HG03520 (cell line): ENCODE results near the gene MAPK6.

Experiments
- ATAC-seq: cut with Tn5 transposase; IDR thresholded peaks from one replicate; pipeline ENCODE4 v1.9.1; 2021; ENCODE audit warnings: mild to moderate bottlenecking, moderate library complexity; ENCODE audit not compliant: unreplicated experiment

Gene MAPK6

DNA sequence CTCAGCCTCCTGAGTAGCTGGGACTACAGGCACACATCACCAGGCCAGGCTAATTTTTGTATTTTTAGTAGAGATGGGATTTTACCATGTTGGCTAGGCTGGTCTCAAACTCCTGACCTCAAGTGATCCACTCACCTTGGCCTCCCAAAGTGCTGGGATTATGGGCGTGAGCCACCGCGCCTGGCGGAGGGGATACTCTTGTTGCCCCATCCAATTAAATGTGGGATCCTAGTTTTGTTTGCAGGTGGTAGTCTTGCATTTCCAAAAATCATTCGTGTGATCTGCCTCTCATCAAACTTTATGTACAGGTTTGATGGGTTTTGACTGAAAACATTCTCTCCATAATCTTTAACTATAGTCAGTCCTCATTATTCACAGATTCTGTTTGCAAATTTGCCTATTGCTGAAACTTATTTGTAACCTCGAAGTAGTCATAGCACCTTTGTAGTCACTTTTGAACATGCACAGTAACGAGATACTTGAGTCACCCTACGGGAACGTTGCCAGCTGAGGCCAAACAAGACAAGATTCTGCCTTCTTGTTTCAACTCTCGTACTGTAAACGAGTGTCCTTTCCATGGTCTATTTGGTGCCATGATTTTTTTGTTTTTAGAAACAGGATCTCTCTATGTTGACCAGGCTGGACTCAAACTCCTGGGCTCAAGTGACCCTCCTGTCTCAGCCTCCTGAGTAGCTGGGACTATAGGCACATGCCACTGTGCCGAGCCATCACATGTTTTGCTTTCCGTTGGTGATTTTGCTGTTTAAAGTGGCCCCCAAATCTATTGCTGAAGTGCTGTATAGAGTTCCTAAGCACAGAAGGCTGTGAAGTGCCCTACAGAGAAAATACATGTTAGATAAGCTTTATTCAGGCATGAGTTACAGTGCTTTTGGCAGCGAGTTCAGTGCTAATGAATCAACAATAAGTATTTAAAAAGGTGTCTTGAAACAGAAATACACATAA lies 8.1 kb upstream of the MAPK6 start:
- ATAC-seq: no peak

GRCh38 chr15:52011711-52012144 lies 7.3 kb upstream of the MAPK6 start:
- ATAC-seq: no peak

DNA sequence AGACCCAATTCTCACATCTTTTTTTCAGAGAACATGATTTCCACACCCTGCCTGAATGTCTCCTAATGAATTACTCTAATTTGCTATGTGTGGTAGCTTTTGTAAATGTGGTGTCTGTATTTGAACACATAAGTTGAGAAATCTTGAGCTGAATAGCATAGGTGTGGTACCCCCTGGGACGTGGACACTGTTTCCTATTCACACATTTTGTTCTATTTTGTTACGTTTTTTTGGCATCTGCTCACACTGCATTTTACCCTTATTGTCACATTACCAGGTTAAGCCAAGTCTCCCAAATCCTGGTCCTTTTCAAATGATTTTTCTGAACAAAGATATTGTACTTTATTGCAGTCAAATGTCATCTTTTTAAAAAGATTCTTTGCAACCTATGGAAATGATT lies 6.8 kb upstream of the MAPK6 start:
- ATAC-seq: no peak

DNA sequence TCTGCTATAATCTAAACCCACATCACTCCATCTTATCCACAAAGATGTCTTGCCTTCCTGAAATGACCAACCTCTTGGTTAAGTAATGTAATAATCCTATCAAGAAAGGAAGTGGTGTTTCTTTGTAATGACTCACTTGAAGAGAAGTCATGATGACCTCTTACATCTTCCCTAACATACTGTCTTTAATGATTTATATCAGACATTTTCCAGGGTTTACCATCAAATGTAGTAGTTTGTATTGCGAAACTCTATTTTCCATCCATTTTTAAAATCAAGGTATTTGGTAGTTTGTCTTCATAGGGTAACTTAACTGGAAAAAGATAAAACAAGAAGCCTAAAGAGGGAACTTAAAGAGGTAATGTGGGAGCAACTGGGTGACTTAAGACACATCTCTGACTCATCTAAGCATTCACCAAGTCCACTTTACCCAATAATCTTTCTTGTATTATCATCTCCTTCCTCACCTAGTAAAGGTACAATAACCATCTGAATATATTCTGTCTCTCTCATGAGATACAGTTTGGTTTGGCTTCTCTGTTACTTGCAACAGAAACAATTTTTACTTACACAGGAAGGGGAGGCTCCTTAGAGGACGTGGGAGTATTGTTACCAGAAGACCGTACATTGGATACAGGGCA lies 5.7 kb upstream of the MAPK6 start:
- ATAC-seq: no peak

DNA sequence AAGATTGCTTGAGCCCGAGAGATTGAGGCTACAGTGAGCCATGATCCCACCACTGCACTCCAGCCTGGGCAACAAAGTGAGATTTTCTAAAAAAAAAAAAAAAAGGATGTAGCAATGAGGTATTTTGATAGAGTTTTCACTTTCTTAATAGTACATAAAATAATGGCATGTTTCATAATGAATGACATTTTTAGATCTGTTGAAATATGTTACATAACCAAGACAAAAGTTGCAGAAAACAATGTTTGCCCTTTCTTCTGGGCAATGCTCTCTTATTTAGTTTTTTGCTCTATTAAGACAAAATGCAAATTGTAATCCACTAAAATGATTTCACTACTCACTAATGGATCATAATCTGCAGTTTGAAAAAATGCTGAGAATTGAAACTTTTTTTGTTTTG lies 4.4 kb upstream of the MAPK6 start:
- no peak for ATAC-seq

DNA sequence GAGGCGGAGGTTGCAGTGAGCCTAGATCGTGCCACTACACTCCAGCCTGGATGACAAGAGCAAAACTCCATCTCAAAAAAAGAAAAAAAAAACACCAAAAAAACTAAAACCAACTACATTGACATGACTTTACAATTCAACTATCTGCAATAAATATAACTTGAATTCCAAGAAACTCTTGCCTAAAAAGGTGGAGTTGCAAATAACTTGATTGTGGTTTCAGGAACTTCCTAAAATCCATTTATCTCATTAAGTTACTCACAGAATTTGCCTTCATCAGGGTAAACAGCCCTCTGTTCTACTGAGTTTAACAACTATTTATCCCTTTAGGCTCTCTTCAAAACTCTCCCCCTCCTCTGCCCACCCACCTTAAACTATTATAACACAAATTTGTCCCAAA lies 2.7 kb upstream of the MAPK6 start:
- no peak for ATAC-seq

DNA sequence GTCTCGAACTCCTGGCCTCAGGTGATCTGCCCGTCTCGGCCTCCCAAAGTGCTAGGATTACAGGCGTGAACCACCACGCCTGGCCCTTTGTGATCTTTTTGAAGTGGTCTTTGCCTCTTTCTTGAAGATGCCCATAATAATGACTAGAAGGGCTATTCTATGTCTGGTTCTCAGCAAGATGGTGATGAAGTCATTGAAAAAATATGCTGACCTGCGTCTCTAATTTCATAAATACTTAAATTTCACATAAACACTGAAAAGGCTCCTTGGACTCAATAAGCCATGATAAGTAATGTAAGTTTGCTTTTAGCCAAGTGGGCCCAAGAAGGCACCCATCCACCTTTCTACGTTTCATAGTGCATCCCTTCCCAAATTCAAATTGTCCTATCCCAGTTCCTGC lies 775 bp upstream of the MAPK6 start:
- no peak for ATAC-seq

DNA sequence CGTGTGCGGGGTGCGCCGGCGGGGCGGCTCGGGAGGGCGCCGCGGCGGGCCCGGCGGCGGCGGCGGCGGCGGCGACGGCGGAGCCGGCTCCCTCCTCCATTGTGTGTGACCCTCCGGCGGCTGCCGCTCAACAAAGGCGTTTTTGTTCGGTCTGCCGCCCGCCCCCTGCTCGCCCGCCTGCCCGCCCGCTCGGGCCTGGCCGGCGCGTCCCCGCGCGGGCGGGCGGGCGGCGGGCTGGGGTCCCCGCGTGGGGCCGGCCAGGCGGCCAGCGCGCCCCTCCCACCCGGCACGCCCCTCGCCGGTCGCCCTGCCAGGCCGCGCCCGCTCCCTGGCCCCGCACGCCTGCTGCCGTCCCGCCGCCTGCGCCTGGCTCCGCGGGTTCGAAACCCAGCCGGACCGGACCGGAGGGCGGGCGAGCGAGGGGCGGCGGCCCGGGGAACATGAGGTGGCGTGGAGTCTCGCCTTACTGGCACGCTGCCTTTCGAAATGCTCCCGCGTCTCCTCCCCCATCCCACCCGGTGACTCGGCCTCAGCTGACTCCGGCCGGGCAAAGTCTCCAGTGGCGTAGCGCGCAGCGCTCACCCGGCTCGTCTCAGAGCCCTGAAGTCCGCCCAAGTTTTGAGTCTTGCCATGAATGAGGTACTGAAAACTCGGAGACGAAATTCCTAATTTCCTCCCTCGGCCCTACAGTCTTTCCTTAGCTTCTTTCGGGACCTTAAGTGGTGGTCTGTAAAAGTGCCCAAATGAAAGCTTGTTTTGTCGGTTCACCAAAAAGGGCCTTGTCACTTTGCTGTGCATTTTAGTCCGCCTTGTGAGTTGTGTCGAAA lies 588 bp downstream of the MAPK6 start:
- peak; percentile 43 for ATAC-seq

GRCh38 chr15:52020221-52021085 lies 1.4 kb downstream of the MAPK6 start:
- no peak for ATAC-seq

- no peak for ATAC-seq
Observed at GRCh38 chr15:52021128-52021671, 2.2 kb downstream of the MAPK6 start.

DNA sequence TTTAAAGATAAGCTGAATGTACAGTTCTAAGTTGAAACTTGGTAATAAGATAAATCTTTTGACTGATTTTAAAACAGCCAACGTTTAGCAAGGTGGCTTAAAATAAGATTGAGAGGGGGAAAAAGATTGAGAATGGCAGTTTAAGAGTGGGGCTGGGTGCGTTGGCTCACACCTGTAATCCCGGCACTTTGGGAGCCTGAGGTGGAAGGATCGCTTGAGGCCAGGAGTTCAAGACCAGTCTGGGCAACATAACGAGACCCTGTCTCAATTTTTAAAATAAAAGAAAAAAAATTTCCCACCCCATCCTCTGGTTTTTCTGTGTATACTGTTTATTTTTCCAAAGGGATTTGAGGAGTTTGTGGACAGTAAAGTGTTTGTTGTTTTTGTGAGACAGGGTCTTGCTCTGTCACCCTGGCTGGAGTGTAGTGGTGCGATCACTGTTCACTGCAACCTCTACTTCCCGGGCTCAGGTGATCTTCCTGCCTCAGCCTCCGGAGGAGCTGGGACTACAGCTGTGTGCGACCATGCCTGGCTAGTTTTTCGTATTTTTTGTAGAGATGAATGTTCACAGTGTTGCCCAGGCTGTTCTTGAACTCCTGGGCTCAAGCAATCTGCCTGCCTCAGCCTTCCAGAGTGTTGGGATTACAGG lies 3.0 kb downstream of the MAPK6 start:
- no peak for ATAC-seq

DNA sequence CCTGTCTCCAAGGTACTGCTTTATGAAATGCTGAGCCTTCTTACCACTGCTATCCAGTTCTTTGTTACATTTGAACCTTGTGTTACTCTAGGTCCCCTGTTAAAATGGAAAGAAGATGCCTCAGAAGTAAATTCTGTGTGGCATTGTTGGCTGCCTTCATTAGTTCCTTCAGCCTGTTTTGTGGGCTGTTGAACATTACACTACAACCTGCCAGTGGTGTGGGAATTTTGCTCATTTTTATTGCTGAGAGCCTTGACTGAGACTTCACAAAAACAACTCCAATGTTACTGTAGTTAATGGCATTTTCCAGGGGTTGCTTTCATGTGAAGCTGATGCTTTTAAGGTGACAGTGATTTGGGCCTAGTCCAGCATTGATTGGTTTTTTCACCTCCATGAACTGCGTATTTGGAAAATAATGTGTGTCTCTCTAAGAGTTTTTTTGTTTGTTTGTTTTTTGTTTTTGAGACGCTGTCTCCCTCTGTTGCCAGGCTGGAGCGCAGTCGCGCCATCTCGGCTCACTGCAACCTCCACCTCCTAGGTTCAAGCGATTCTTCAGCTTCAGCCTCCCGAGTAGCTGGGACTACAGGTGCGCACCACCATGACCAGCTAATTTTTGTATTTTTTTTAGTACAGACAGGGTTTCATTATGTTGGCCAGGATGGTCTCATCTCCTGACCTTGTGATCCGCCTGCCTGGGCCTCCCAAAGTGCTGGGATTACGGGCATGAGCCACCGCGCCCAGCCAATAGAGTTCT lies 4.3 kb downstream of the MAPK6 start:
- no peak for ATAC-seq

- no peak for ATAC-seq
Observed at GRCh38 chr15:52028431-52029093, 9.5 kb downstream of the MAPK6 start.

GRCh38 chr15:52030010-52030409 lies 11.0 kb downstream of the MAPK6 start:
- no peak for ATAC-seq

DNA sequence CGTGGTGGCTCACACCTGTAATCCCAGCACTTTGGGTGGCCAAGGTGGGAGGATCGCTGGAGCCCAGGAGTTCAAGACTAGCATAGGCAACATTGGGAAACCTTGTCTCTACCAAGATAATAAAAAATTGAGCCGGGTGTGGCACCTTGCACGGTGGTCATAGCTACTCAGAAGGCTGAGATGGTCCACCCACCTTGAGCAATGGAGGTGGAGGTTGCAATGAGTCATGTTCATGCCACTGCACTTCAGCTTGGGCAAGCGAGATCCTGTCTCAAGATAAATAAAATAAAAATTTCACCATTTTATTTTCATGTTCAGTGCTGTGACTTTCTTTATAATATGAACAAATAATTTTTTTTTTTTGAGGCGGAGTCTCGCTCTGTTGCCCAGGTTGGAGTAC lies 12.5 kb downstream of the MAPK6 start:
- ATAC-seq: no peak

DNA sequence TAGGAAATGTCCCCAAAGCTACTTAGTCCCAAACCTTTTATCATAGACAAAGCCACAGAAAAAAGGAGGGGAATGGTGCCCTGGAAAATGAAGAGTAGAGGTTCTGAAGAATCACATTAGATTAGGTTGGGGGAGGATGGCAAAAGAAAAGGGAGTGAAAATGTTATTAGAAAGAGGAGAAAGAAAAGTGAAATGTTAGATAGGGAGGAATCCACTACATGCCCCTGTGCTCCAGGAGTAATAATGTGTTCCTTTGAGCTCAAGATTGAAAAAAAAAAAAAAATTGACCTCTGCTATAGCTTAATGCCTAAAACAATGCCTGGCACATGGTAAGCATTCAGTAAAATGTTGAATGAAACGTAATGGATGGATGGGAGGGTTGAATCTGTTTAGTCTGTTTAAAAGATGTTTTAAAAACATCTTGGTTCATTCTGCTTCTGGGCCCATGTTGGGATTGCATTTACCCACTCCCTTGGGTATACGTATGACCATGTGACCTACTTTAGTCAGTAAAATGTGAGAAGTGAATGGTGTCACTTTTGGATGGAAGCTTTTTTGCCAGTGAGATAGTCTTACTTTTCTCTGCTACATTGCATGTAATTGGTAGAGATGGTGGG lies 19.0 kb downstream of the MAPK6 start:
- ATAC-seq: no peak

GRCh38 chr15:52039925-52040781 lies 21.1 kb downstream of the MAPK6 start:
- no peak for ATAC-seq
